SJSA1 (cell line): ENCODE results near the gene COA7. TPM values are rescaled to one million over a fixed set of nuclear protein-coding genes. Genes with fewer than 3 reads are reported as not detected.
A peak's percentile ranks its signal among the peaks of the same experiment; 100 is the strongest.
"Not testable (repeated sequence)": the region's sequence is repeated elsewhere in the genome, so short reads cannot be mapped to it uniquely, and the experiment has no call there.

Experiments used
- DNase-seq, 2 experiments: peaks; one replicate each; pipeline ENCODE4 v3.0.0-alpha.2; 2015 to 2020; ENCODE audit warnings: low spot score in 2 of 2, low read depth in 1 of 2
- H3K27ac ChIP-seq: fragments of 250-450 bp; sonication (Bioruptor Pico); 2 replicates; pipeline ENCODE4 v1.5.1; 2020; ENCODE audit warnings: mild to moderate bottlenecking, moderate library complexity
- H3K27me3 ChIP-seq: fragments of 250-450 bp; sonication (Bioruptor Pico); replicated peaks from 2 replicates; pipeline ENCODE4 v1.5.1; 2020; ENCODE audit warnings: mild to moderate bottlenecking, moderate library complexity
- H3K36me3 ChIP-seq: fragments of 250-450 bp; sonication (Bioruptor Pico); 2 replicates; pipeline ENCODE4 v1.5.1; 2020; ENCODE audit warnings: mild to moderate bottlenecking
- H3K4me1 ChIP-seq: fragments of 250-450 bp; sonication (Bioruptor Pico); replicated peaks from 2 replicates; pipeline ENCODE4 v1.6.1; 2021; ENCODE audit warnings: mild to moderate bottlenecking
- H3K4me3 ChIP-seq: fragments of 250-450 bp; sonication (Bioruptor Pico); 2 replicates; pipeline ENCODE4 v1.5.1; 2020; ENCODE audit warnings: mild to moderate bottlenecking
- H3K9me3 ChIP-seq: fragments of 250-450 bp; sonication (Bioruptor Pico); replicated peaks from 2 replicates; pipeline ENCODE4 v1.5.1; 2020; ENCODE audit warnings: mild to moderate bottlenecking
- total RNA-seq: library from RNA; depleted of rRNA; stranded (reverse); fragments of >200 nt; shearing (Covaris generic); gene quantifications from 2 replicates; pipeline ENCODE4 v1.2.3, GENCODE V29; 2014; rRNA removed

The COA7 gene
- total RNA-seq: 9.4 and 12.3 TPM in 2 replicates

DNA sequence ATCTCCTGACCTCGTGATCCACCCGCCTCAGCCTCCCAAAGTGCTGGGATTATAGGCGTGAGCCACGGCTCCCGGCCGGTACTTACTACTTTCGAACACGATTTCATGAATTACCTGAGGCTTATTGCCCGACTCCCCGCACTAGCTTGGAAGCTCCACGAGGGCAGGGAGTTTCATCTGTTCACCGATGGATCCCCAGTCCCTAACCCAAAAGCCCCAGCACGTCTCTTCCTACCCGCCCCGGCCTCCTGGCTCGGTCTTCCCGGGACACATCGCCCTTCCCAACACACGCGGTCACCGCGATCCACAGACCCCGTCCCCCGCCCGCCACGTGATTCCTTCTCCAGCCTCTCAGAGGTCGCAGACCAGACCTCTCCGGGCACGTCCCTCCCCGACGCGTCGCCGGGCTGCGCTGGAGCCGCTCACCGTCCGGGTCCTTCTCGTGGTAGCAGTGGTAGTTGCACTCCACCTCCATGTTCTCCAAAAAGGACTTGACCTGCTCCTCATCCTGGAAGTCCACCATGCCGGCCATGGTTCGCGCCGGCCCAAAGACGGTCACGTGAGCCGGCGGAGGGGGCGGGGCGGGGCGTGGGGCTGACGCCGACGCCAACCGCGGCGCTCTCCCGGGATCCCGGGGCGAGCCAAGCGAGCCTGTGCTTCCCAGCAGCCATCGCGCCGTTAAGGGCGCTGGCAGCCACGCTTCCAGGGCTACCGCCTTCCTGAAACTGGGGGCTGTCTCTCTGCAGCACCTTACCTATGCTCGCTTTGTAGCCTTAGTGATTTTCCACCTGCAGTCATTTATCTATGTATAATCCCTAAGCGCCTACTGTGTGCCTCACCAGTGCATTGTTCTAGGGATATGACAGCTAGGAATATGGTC, at the start of gene COA7:
COA7 (minus strand) TSS at position 553 of the 880 bp plus-strand sequence; CDS start at position 532, 21 bp downstream.
- Histone ChIP-seq H3K27ac (peak within 1 kb of the TSS; percentile 29; the same call in 1 of the 2 replicates), H3K9me3 (no peaks in the 10 kb centered on the region), H3K4me3 (peak within 1 kb of the TSS; percentile 55), H3K27me3 (no peaks in the 10 kb centered on the region), H3K4me1 (peaks cover 14% of the 10 kb centered on the region), H3K36me3 (peaks cover under 1% of the 10 kb centered on the region; the same call in 1 of the 2 replicates)
- peak; percentile 85 to 87 for DNase-seq

DNA sequence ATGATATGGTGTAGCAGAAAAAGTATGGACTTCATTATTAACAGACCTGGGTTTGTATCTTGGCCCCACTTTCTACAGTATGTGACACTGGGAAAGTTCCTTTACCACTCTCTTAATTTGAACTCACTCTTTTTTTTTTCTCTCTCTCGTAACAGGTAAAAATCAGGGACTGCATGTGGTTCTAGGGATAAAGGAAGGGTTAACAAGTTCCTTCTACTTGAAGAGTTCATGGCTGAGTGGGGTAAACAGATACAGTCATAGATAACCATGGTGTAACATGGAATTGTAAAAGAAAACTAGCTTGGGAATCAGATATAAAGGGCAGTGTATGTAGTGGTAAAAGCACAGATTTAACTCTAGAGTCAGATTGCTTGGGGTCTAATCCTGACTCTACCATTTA, 49.3 kb upstream of the COA7 start:
- H3K36me3 ChIP-seq: no peaks in the 10 kb centered on the region
- no peak overlapping the region for H3K4me3 ChIP-seq
- peaks cover 12% of the 10 kb centered on the region for H3K4me1 ChIP-seq
- H3K9me3 ChIP-seq: no peaks in the 10 kb centered on the region
- no peak overlapping the region for H3K27ac ChIP-seq
- DNase-seq: no peak
- no peaks in the 10 kb centered on the region for H3K27me3 ChIP-seq

GRCh38 chr1:52746189-52746588, 48.0 kb upstream of the COA7 start:
- Histone ChIP-seq H3K9me3 (no peaks in the 10 kb centered on the region), H3K27ac (no peak overlapping the region), H3K4me3 (no peak overlapping the region), H3K4me1 (peaks cover 5% of the 10 kb centered on the region), H3K27me3 (no peaks in the 10 kb centered on the region), H3K36me3 (no peaks in the 10 kb centered on the region)
- DNase-seq: no peak

GRCh38 chr1:52741259-52741658, 43.1 kb upstream of the COA7 start:
- Histone ChIP-seq H3K4me1 (no peaks in the 10 kb centered on the region), H3K27ac (no peak overlapping the region), H3K4me3 (no peak overlapping the region), H3K27me3 (no peaks in the 10 kb centered on the region), H3K36me3 (no peaks in the 10 kb centered on the region), H3K9me3 (no peaks in the 10 kb centered on the region)
- no peak for DNase-seq

DNA sequence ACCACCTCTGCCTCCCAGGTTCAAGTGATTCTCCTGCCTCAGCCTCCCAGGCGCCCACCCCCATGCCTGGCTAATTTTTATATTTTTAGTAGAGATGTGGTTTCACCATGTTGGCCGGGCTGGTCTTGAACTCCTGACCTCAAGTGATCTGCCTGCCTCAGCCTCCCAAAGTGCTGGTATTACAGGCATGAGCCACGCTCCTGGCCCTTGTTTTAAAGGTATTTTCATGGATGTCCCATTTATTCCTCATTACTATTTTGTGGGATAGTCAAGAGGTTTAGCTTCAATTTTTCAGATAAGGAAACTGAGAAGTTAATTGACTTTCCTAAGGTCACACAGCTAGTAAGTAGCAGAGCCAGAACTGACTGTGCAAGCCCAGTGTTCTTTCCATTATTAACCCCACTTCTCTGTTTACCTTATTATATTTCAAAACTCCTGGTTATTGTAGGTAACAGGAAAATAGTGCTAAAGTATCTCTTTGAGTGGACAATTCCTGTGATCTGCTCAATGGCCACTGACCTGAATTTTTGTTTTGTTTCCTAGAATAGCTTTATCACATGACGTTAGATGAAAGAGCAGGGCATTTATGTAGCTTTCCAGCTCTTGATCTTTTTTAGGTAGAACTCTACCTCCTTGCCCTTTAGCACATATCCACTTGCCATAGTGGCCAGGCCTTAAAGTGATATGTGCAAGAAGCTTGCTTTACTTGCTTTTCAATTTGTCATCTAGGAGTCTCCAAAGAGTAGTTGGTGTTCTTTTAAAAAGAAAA, 41.7 kb upstream of the COA7 start:
- no peaks in the 10 kb centered on the region for H3K4me1 ChIP-seq
- H3K27ac ChIP-seq: no peak overlapping the region
- H3K4me3 ChIP-seq: no peak overlapping the region
- H3K9me3 ChIP-seq: no peaks in the 10 kb centered on the region
- no peaks in the 10 kb centered on the region for H3K27me3 ChIP-seq
- H3K36me3 ChIP-seq: no peaks in the 10 kb centered on the region
- no peak for DNase-seq

DNA sequence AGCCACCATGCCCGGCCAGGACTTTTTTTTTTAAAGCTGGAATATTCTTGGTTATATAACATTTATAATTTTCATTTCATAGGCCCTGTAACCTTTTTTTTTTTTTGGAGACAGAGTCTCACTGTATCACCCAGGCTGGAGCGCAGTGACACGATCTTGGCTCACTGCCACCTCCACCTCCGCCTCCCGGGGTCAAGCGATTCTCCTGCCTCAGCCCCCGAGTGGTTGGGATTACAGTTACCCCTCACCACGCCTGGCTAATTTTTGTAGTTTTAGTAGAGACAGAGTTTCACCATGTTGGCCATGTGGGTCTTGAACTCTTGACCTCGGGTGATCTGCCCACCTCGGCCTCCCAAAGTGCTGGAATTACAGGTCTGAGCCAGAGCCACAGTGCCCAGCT, 40.7 kb upstream of the COA7 start:
- Histone ChIP-seq H3K27ac (no peak overlapping the region), H3K9me3 (no peaks in the 10 kb centered on the region), H3K4me1 (no peaks in the 10 kb centered on the region), H3K4me3 (no peak overlapping the region), H3K27me3 (no peaks in the 10 kb centered on the region), H3K36me3 (no peaks in the 10 kb centered on the region)
- no peak for DNase-seq

- Histone ChIP-seq H3K36me3 (no peaks in the 10 kb centered on the region), H3K4me3 (no peak overlapping the region), H3K4me1 (no peaks in the 10 kb centered on the region), H3K27me3 (no peaks in the 10 kb centered on the region), H3K9me3 (no peaks in the 10 kb centered on the region), H3K27ac (no peak overlapping the region)
- no peak for DNase-seq
Observed at GRCh38 chr1:52738148-52738547, 40.0 kb upstream of the COA7 start.

- H3K4me3 ChIP-seq, H3K36me3 ChIP-seq, H3K4me1 ChIP-seq, H3K27ac ChIP-seq, H3K9me3 ChIP-seq, DNase-seq, H3K27me3 ChIP-seq: not testable (repeated sequence)
Observed at GRCh38 chr1:52735371-52735770, 37.2 kb upstream of the COA7 start.

GRCh38 chr1:52733368-52733767, 35.2 kb upstream of the COA7 start:
- no peak overlapping the region for H3K27ac ChIP-seq
- DNase-seq: no peak
- peaks cover 3% of the 10 kb centered on the region; the same call in 1 of the 2 replicates for H3K36me3 ChIP-seq
- no peaks in the 10 kb centered on the region for H3K9me3 ChIP-seq
- no peaks in the 10 kb centered on the region for H3K27me3 ChIP-seq
- 0 out of 2 replicates have a peak, but pooled peaks cover 2% of the 10 kb centered on the region for H3K4me1 ChIP-seq
- no peak overlapping the region for H3K4me3 ChIP-seq

GRCh38 chr1:52727956-52728656, 30.0 kb upstream of the COA7 start:
- Histone ChIP-seq H3K36me3 (peaks cover 12% of the 10 kb centered on the region), H3K4me3 (no peak overlapping the region), H3K27me3 (no peaks in the 10 kb centered on the region), H3K27ac (no peak overlapping the region), H3K9me3 (no peaks in the 10 kb centered on the region), H3K4me1 (peaks cover 7% of the 10 kb centered on the region; the same call in 1 of the 2 replicates)
- DNase-seq: no peak

GRCh38 chr1:52727114-52727586, 29.0 kb upstream of the COA7 start:
- Histone ChIP-seq H3K4me1 (peaks cover 7% of the 10 kb centered on the region; the same call in 1 of the 2 replicates), H3K27ac (peak overlapping the region; percentile 34), H3K36me3 (peaks cover 12% of the 10 kb centered on the region), H3K27me3 (no peaks in the 10 kb centered on the region), H3K4me3 (peak overlapping the region; percentile 88), H3K9me3 (no peaks in the 10 kb centered on the region)
- peak in 1 of 2 experiments; percentile 32 for DNase-seq

- Histone ChIP-seq H3K27ac (peak within 1 kb of the TSS; percentile 34), H3K9me3 (no peaks in the 10 kb centered on the region), H3K36me3 (peaks cover 8% of the 10 kb centered on the region; the same call in 1 of the 2 replicates), H3K4me3 (peak within 1 kb of the TSS; percentile 88), H3K4me1 (peaks cover 7% of the 10 kb centered on the region; the same call in 1 of the 2 replicates), H3K27me3 (no peaks in the 10 kb centered on the region)
- peak; percentile 89 to 90 for DNase-seq
Observed at GRCh38 chr1:52726265-52727113, 28.3 kb upstream of the COA7 start, which contains the start of gene ZYG11B. TSS of gene ZYG11B (plus strand) at chr1:52726453. CDS start at chr1:52726654, 201 bp downstream.
